HG03342 (cell line): Measurements from ENCODE around the gene TPTE2.
"Not testable (repeated sequence)": the region's sequence is repeated elsewhere in the genome, so short reads cannot be mapped to it uniquely, and the experiment has no call there.

Experiments
- ATAC-seq: cut with Tn5 transposase; IDR thresholded peaks from one replicate; pipeline ENCODE4 v1.9.1; 2021; ENCODE audit warnings: mild to moderate bottlenecking, moderate library complexity; ENCODE audit not compliant: unreplicated experiment

Gene TPTE2

GRCh38 chr13:19567820-19568534 is 6.6 kb upstream of the TPTE2 start:
- peak; percentile 81 for ATAC-seq

GRCh38 chr13:19561585-19561984 is 253 bp upstream of the TPTE2 start:
- ATAC-seq = no peak

GRCh38 chr13:19560672-19561071 is 660 bp downstream of the TPTE2 start:
- not testable (repeated sequence) for ATAC-seq

GRCh38 chr13:19559739-19560138 is 1.6 kb downstream of the TPTE2 start:
- not testable (repeated sequence) for ATAC-seq

- ATAC-seq = not testable (repeated sequence)
Observed at GRCh38 chr13:19557287-19557686, 4.0 kb downstream of the TPTE2 start.

GRCh38 chr13:19549245-19549644 is 12.1 kb downstream of the TPTE2 start:
- ATAC-seq = not testable (repeated sequence)

- ATAC-seq = not testable (repeated sequence)
Observed at GRCh38 chr13:19525634-19526033, 35.7 kb downstream of the TPTE2 start.

- no peak for ATAC-seq
Observed at GRCh38 chr13:19519049-19519448, 42.3 kb downstream of the TPTE2 start.

- ATAC-seq = not testable (repeated sequence)
Observed at GRCh38 chr13:19507623-19508022, 53.7 kb downstream of the TPTE2 start.

- ATAC-seq = not testable (repeated sequence)
Observed at GRCh38 chr13:19460126-19460525, 101.2 kb downstream of the TPTE2 start.

- ATAC-seq = not testable (repeated sequence)
Observed at GRCh38 chr13:19439056-19439686, 122.2 kb downstream of the TPTE2 start.

- not testable (repeated sequence) for ATAC-seq
Observed at GRCh38 chr13:19437780-19438179, 123.6 kb downstream of the TPTE2 start.

GRCh38 chr13:19422236-19422635 is 139.1 kb downstream of the TPTE2 start:
- ATAC-seq = not testable (repeated sequence)

- ATAC-seq = not testable (repeated sequence)
Observed at GRCh38 chr13:19412494-19412893, 148.8 kb downstream of the TPTE2 start.

GRCh38 chr13:19382746-19383511 is 178.4 kb downstream of the TPTE2 start:
- not testable (repeated sequence) for ATAC-seq

- ATAC-seq = no peak
Observed at GRCh38 chr13:19382111-19382510, 179.2 kb downstream of the TPTE2 start.
